Occipital lobe (tissue), 2 donors: ENCODE results near the gene TTC28. TPM values are rescaled to one million over a fixed set of nuclear protein-coding genes. Genes with fewer than 3 reads are reported as not detected.
A peak's percentile ranks its signal among the peaks of the same experiment; 100 is the strongest.
"Not testable (repeated sequence)": the region's sequence is repeated elsewhere in the genome, so short reads cannot be mapped to it uniquely, and the experiment has no call there.

Experiments
- DNase-seq: peaks from one replicate; lab custom pipeline; 2025; lab: John Stamatoyannopoulos, UW
- total RNA-seq: library from RNA; depleted of rRNA; stranded (reverse); fragments of >200 nt; gene quantifications from one replicate; pipeline ENCODE4 v1.2.3, GENCODE V29; 2014

TTC28 gene
- total RNA-seq: 157 TPM

DNA sequence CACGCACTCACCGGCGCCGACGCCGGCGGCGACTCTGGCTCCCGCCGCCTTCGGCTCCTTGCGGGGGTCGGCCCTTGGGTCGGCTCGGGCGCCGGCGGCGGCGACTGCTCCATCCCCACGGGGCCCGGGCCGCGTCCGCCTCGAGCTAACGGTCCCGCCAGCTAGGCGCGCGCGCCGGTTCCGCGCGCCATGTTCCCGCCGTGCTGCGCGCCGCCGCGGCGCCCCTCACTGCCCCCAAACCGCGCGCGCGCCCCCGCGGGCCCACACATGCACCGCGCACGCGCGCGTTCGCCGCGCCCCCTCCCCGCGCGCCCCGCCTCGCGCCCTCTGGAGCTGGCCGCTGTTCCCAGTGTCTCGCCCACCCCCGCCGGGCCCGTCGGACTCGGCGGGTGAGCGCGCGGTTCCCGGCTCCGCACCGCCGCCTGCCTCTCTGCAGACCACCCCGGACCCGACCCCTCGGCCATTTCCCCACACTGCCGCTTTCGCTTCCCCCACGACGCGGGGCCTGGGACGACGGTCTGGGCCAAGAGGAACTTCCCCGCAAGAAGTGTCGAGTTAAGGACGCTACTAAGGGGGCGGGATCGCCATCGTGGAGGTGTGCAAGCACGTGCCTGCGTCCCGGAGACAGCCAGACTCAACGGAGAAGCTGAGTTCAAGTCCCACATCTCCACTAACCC lies at the start of gene TTC28:
TSS of gene TTC28 (minus strand) at position 230 of the 677 bp plus-strand sequence. CDS start at position 113, 117 bp downstream.
- peak; percentile 57 for DNase-seq

DNA sequence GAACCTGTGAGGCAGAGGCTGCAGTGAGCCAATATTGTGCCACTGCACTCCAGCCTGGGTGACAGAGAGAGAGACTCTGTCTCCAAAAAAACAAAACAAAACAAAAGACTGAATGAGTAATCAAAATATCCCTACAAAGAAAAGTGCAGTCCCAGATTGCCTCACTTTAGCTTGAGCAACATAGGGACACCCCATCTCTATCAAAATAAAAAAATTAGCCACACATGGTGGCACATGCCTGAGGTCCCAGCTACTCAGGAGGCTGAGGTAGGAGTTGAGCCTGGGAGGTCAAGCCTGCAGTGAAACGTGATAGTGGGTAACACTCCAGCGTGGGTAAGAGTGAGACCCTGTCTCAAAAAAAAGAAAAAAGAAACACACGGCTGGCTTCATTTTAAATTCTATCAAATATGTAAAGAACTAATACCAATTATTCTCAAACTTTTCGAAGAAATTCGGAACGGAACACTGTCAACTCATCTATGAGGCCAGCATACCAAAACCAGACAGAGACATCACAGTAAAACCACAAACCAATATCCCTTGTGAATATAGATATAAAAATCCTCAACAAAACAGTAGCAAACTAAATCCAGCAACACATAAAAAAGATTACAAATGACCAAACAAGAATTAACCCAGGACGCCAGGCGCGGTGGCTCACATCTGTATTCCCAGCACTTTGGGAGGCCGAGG lies 49.1 kb upstream of the TTC28 start:
- no peak for DNase-seq

DNA sequence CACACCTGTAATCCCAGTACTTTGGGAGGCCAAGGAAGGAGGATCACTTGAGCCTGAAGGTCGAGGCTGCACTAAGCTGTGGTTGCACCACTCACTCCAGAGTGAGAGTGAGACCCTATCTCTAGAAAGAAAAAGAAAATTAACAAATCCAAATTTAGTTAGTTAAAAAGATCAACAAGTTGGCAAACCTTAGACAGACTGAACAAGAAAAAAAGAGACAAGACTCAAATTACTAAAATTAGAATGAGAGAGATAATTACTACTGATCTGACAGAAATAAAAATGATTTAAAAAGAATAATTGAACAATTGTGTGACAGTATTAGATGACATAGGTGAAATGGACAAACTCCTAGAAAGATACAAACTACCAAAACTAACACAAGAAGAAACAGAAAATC lies 48.4 kb upstream of the TTC28 start:
- DNase-seq: no peak

DNA sequence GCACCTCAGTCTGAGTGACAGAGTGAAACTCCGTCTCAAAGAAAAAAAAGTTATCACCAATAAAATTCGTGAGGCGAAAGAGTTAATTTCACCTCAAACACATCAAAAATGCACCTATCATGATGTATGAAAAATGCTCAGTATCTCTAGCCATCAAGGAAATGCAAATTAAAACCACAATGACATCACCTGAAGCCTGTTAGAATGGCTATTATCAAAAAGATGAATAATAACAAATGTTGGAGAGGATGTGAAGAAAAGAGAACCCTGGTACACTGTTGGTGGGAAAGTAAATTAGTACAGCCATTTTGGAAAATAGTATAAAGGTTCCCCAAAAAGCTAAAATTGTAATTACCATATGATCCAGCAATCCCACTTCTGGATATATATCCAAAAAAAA lies 38.4 kb upstream of the TTC28 start:
- DNase-seq: no peak

DNA sequence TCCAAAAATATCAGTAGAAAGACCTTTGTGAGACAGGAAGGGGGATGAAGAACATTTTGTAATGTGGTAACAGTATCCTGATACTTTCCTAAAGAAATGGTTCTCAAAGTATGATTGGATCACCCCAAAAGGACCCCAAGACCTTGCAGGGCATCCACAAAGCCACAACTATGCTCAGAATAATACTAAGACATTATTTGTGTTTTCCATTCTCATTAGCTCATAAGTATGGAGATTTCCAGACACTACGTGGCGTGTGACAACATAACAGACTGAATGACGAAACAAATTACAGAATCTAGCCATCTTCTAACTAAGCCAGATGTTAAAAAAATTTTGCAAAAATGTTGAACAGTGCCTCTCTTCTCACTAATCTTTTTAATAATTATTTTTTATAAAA lies 37.0 kb upstream of the TTC28 start:
- DNase-seq: no peak

DNA sequence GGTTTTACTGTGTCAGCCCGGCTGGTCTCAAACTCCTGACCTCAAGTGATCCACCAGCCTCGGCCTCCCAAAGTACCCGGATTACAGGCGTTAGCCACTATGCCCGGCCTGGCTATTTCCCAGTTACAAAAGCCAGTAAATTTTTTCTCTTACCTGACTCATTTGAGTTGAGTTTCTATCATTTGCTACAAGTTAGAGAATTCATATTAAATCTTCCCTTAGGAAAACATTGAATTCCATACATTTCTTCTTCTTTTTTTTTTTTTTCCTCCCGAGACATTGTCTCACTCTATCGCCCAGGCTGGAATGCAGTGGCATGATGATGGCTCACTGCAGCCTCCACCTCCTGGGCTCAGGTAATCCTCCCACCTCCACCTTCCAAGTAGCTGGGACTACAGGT lies 36.0 kb upstream of the TTC28 start:
- DNase-seq: no peak

DNA sequence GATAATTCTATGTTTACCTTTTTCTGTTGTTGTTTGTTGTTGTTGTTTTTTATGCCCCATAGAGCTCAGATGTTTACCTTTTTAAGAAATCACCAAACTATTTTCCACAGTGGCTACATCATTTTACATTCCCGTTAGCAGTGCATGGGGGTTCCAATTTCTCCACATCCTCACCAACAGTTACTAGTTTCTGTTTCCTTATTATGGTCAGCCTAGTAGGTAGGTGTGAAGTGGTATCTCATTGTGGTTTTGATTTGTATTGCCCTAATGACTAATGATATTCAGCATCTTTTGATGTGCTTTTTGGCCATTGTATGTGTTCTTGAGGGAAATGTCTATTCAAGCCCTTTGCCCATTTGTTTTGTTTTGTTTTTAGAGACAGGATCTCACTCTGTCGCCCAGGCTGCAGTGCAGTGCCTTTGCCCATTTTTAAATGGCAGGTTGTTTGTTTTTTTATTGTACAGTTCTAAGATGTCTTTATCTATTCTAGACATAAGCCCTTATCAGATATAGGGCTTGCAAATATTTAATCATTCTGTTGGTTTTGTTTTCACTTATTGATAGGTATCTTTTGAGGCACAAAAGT lies 34.5 kb upstream of the TTC28 start:
- DNase-seq: no peak

DNA sequence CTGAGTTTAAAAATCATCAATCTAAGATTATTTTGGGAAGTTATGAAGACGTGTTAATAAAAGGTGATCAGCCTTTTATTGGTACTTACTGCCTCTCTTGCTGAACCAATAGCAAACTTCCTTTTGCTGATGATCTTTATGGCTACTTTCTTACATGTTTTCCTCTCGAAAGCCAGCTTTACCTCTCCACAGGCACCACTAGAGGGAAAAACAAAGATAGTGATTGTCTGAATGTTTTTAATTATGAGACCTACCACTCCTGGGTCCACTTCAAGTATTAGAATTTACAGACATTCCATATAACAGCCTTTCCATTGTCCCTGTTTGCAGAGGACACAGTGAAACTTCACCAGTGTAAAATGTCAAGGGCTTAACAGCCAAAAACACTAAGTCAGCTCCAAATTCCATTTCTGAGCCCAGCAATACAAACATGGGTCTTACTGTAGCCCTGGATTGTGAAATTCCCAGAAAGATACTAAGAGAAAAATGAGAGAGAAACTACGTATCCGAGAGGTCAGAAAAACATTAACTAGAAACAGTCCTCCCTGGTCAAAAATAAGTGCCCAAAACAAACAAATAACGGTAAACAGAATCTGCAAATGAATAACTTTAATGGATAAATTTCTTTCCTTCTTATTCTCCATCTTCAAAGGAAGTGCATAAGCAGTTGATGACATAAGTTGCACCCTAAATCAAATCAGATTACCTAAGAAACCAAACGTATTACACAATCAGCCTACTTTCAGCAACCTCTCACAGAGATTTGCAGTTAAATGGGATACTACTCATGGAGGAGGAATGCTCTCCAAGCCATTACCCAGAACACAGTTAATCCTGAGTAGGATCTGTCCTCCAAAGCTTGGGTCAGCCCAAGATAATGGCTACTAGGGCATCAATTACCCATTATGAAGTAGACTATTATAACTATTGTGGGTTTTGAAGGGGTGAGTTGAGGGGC lies 32.5 kb upstream of the TTC28 start:
- no peak for DNase-seq

DNA sequence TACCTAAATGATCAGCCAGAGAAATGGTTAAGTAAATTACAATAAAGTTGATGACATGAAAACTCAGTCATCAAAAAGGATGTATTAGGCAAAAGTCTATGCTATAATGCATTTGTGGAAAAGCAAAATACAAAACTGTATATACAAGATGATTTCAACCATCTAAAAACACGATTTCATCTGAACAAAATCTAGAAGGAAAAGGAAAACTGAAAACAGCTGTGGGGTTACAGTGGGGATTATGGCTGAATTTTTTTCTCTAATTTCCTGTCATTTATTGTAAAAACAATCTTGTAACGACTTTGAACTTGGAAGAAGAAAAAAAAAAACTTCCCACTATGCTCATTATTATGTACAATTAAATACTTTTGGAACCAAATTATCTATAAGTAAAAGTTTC lies 31.7 kb upstream of the TTC28 start:
- DNase-seq: no peak

DNA sequence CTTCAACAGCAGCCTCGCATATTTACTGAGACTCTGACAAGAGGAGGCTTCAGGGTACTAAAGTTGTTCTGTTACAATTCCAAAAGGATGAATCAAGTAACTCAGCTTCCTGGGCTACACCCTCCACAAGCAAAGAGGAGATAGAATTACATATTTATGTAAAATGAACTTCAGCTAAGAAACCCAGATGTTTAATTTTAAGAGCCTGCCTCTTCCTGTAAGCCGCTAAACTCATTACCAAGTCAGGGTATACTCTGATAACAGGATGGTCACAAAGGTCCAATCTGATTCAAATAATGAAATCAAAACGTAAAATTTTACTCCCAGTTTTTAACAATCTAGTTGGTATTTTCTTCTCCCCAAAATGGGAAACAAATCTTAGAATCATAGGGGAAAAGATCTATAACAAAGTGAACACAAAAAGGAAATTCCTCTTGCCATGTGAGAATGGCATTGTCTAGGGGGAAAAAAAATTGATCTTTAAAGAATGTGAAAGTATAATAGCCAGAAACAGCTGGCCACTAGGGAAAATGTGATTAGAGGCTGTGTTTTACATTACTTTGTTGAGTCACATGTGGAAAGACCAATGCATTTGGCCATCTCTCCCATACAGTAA lies 31.0 kb upstream of the TTC28 start:
- no peak for DNase-seq

DNA sequence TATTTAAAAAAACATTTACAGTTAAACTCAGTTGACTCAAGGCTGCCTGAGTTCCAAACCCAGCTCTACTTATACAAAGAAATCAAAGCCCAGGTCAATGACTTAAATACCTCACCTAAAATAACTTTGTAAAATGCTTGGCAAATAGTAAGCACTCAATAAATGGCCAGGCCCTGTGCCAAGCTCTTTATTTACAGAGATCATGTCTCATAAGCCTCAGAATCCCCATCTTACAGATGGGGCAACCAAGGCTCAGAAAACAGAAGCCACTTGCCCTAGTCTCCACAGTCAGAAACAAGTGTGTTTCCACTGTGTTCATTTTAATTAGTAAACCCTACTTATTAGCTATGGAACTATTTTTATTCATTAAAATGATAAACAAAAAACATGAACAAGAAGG lies 30.5 kb upstream of the TTC28 start:
- DNase-seq: no peak

DNA sequence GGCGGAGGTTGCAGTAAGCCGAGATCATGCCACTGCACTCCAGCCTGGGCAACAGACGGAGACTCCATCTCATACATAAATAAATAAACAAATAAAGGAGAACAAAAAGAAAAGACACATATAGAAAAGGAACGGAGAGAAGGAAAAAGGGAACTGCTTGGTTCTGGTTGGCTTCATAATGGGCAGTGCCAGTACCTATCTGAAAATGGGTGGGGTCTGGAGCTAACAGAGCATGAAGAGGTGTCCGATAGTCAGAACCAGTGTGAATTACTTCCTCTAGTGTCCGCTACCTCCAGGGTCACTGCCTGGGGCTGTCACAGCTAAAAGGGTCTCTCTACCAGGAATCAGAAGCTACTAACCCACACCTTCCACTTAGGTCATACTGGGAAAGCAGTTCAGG lies 27.2 kb upstream of the TTC28 start:
- no peak for DNase-seq

DNA sequence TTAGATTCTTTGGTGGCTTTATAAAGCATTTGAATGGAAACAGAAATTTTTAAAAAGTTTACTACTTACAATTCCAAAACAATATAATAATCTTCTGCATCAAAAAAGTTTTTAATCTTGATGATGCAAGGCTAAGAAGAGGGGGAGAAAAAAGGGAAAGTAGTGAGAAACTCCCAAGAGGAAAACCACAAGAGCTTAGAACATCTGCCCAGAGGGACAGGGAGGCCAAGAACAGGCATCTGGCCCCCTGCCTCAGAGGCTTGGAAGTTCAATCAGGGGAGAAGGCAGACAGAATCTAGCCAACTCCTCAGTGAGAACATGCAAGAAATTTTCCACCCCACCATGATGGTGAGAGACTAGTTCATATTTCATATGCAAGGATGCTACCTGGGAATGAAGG lies 23.8 kb upstream of the TTC28 start:
- DNase-seq: no peak

DNA sequence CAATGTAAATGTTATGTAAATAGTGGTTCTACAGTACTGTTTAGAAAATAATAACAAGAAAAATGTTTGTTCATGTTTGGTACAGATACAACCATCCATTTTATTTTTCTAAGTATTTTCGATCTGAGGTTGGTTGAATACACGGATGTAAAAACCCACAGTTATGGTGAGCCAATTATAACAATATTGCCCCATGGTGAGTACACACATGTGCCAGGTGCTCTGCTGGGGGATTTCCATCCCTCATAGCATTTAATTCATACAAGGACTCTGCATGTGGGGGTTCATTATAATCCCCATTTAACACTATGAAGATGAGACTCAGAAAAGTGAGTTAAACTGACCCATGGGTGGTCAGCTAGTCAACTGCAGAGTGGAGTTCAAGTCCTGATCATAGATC lies 23.3 kb upstream of the TTC28 start:
- DNase-seq: no peak

DNA sequence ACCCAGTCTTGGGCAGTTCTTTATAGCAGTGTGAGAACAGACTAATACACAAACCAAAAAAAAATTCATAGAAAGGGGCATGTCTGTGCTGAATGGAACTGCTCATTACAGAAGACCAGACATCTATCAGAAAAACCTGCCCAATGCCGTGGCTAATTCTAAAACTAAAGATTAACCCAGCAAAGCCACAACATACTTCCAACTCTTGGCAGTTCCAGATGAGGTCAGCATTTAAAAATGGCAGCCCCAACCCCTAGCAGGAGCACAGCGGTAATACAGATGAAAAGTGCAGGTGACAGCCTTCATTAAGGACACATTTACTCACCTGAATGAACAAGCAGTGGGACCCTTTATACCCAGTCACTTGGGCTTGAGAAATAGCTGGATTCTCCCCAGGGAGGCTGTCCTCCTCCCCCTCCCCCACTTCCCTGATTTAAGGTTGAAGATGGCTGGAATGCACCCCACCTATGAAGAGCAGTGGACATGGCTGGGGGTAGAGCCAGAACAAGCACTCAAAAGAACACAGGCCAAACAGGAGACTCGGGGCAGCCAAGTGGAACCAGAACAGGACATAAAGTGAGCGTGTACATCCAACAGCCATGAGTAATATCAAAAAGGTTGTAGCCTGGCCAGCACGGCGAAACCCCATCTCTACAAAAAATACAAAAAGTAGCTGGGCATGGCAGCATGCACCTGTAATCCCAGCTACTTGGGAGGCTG lies 13.6 kb upstream of the TTC28 start:
- not testable (repeated sequence) for DNase-seq

DNA sequence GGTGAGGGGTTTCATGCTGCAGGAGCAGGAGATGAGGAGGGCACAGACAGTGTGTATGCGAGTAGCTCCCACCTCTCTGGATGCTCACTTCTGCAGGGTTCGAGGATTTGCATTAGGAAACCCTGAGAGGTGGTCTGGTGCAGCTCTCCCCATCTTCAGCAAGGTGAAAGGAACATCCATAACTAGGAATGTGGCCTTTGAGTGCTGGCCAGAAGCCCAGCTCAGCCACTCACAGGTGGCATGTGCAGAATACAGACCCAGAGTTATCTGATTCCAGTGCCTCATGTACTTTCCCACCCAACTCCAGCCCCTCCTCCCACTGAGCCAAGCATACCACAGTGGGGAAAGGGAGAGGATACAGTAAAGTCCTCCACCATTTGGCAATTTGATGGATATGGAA lies 10.2 kb upstream of the TTC28 start:
- not testable (repeated sequence) for DNase-seq

DNA sequence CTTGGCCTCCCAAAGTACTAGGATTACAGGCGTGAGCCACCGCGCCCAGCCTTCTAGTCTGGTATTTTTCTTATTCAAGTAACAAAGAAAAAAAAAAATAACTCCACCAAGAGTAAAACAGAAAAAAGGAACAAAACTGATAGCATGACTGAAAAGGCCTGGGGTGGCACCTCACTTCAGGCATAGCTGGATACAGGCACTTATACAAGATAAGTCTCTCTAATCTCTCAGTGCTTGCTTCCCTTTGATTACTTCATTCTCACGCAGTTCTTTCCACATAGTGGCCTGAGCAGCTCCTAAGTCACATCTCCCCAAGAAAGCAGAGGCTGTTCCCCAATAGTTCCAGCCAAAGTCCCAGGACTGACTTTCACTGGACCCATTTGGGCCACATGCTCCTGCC lies 3.3 kb upstream of the TTC28 start:
- not testable (repeated sequence) for DNase-seq

DNA sequence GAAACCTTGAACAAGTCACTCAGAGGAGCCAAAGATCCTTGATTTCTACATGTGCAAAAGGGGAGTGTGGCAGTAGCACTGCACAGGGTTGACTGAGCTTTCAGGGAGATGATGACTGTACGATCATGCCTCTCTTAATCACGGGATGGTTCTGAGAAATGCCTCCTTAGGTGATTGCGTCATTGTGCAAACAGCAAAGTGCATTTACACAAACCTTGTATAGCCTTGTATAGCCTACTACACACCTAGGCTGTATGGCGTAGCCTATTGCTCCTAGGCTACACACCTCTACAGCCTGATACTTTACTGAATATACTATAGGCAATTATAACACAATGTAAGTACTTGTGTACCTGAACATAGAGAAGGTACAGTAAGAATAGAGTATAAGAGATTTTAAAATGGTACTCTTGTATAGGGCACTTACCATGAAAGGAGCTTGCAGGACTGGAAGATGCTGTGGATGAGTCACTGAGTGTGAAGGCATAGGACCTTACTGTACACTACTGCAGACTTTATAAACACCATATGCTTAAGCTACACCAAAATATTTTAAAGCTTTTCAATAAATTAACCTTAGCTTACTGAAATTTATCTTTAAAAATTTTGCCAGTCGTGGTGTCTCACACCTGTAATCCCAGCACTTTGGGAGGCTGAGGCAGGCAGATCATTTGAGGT lies 1.3 kb upstream of the TTC28 start:
- not testable (repeated sequence) for DNase-seq

DNA sequence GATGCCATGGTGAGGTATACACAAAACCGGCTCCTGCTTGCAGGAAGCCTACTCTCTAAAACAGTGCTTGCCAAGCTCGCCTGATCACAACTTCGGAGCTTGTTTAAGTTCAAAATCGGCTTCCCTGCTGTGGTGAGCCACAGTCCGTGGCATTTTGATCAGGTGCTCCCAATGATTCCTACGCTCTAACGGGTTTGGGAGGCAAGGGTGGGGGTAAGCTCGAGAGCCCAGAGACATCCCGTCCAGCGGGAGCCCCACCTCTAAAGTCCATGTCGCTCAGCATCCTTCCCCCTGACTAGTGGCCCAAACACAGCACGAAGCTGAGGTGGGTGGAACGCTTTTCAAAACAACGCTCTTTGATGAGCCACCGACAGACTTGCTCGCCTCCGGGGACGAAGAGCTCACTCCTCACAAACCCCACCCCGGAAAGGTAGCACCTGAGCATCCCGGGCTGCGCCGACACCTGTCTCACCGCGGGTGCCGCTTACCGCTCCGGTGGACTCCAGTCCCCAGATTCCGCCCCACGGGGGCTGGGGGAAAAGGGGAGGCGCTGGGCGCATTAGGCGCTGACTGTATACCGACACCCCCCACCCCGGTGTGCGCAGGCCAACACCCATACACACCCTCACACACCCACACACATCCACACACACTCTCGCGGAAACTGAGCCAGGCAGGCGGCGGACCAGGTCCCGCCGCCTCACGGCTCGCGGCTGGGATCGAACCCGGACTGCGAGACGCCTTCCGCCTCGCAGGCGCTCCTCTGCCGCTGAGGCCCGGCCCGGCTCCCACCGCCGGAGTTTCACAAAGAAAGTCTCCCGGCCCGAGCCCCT lies 646 bp downstream of the TTC28 start:
- not testable (repeated sequence) for DNase-seq
